Mesenchymal stem cell (in vitro differentiated cells and primary cell): ENCODE data around the gene FAM151B.
"Not testable (repeated sequence)": the region's sequence is repeated elsewhere in the genome, so short reads cannot be mapped to it uniquely, and the experiment has no call there.

ENCODE experiments used
- DNase-seq: peaks from one replicate; pipeline ENCODE4 v3.0.0-alpha.2; 2013
- H2AFZ ChIP-seq: one replicate; pipeline ENCODE4 v1.6.1; 2013; ENCODE audit warnings: low read depth, mild to moderate bottlenecking, control low read depth, inconsistent platforms, low read length, moderate library complexity
- H2AK5ac ChIP-seq: 2 replicates; pipeline ENCODE4 v1.6.1; 2013; ENCODE audit warnings: low read length, moderate library complexity, mild to moderate bottlenecking, inconsistent platforms; ENCODE audit not compliant: severe bottlenecking
- H2BK120ac ChIP-seq: one replicate; pipeline ENCODE4 v1.6.1; 2013; ENCODE audit warnings: low read depth, mild to moderate bottlenecking, inconsistent platforms, low read length, moderate library complexity
- H2BK12ac ChIP-seq, 2 experiments: one replicate each; pipeline ENCODE4 v1.6.1; 2013; ENCODE audit warnings: inconsistent platforms in 2 of 2, low read length in 2 of 2, mild to moderate bottlenecking in 2 of 2, moderate library complexity in 2 of 2, control low read depth in 1 of 2
- H2BK15ac ChIP-seq: one replicate; pipeline ENCODE4 v1.6.1; 2013; ENCODE audit warnings: mild to moderate bottlenecking, low read depth, inconsistent platforms; ENCODE audit not compliant: poor library complexity, severe bottlenecking
- H2BK5ac ChIP-seq: 2 replicates; pipeline ENCODE4 v1.6.1; 2013; ENCODE audit warnings: low read depth, mild to moderate bottlenecking, low read length, control low read depth, inconsistent platforms; ENCODE audit not compliant: poor library complexity, severe bottlenecking
- H3K14ac ChIP-seq, 2 experiments: one replicate each; pipeline ENCODE4 v1.6.1; 2013; ENCODE audit warnings: inconsistent platforms in 2 of 2, low read length in 2 of 2, control low read depth in 1 of 2, mild to moderate bottlenecking in 1 of 2, moderate library complexity in 1 of 2
- H3K18ac ChIP-seq, 2 experiments: one replicate each; pipeline ENCODE4 v1.6.1; 2013; ENCODE audit warnings: inconsistent platforms in 2 of 2, low read length in 2 of 2, control low read depth in 1 of 2, low read depth in 1 of 2, mild to moderate bottlenecking in 1 of 2
- H3K23ac ChIP-seq, 2 experiments: one replicate each; pipeline ENCODE4 v1.6.1; 2013; ENCODE audit warnings: inconsistent platforms in 2 of 2, low read length in 2 of 2, mild to moderate bottlenecking in 2 of 2, moderate library complexity in 2 of 2, control low read depth in 1 of 2
- H3K27ac ChIP-seq: 2 replicates; pipeline ENCODE4 v1.5.1; 2013; ENCODE audit warnings: mild to moderate bottlenecking, moderate library complexity, low read length, control low read depth, inconsistent platforms; ENCODE audit not compliant: poor library complexity, severe bottlenecking
- H3K27me3 ChIP-seq, 2 experiments: 2 replicates each; pipeline versions ENCODE4 v1.6.1 to v1.7.0; 2013; ENCODE audit warnings: low read length in 2 of 2, mild to moderate bottlenecking in 2 of 2, moderate library complexity in 2 of 2, control low read depth in 1 of 2, inconsistent platforms in 1 of 2; ENCODE audit not compliant: control insufficient read depth in 1 of 2, insufficient read depth in 1 of 2
- H3K36me3 ChIP-seq, 2 experiments: 2 replicates each; pipeline versions ENCODE4 v1.6.1 to v1.7.0; 2013; ENCODE audit warnings: low read length in 2 of 2, control low read depth in 1 of 2, inconsistent platforms in 1 of 2, low read depth in 1 of 2, mild to moderate bottlenecking in 1 of 2; ENCODE audit not compliant: insufficient read depth in 2 of 2, control insufficient read depth in 1 of 2
- H3K4ac ChIP-seq, 2 experiments: one replicate each; pipeline ENCODE4 v1.6.1; 2013; ENCODE audit warnings: inconsistent platforms in 2 of 2, low read length in 2 of 2, mild to moderate bottlenecking in 2 of 2, moderate library complexity in 2 of 2, control low read depth in 1 of 2, low read depth in 1 of 2
- H3K4me1 ChIP-seq: 2 replicates; pipeline ENCODE4 v1.6.1; 2013; ENCODE audit warnings: low read depth, low read length, control low read depth; ENCODE audit not compliant: control insufficient read depth, insufficient read depth
- H3K4me2 ChIP-seq: 2 replicates; pipeline ENCODE4 v1.6.1; 2013; ENCODE audit warnings: low read length, mild to moderate bottlenecking, inconsistent platforms; ENCODE audit not compliant: poor library complexity, severe bottlenecking
- H3K4me3 ChIP-seq, 2 experiments: 2 replicates each; pipeline versions ENCODE4 v1.5.1 to v1.7.0; 2013; ENCODE audit warnings: low read length in 2 of 2, mild to moderate bottlenecking in 2 of 2, control low read depth in 1 of 2, low read depth in 1 of 2; ENCODE audit not compliant: insufficient read depth in 1 of 2
- H3K79me1 ChIP-seq: replicated peaks from 2 replicates; pipeline ENCODE4 v1.6.1; 2013; ENCODE audit warnings: mild to moderate bottlenecking, control low read depth, low read length, inconsistent platforms; ENCODE audit not compliant: poor library complexity, severe bottlenecking
- H3K9ac ChIP-seq: 2 replicates; pipeline ENCODE4 v1.7.0; 2013; ENCODE audit warnings: mild to moderate bottlenecking, low read length, moderate library complexity
- H3K9me3 ChIP-seq: 2 replicates; pipeline ENCODE4 v1.7.0; 2013; ENCODE audit warnings: mild to moderate bottlenecking, low read length; ENCODE audit not compliant: control insufficient read depth
- H4K8ac ChIP-seq: one replicate; pipeline ENCODE4 v1.6.1; 2013; ENCODE audit warnings: inconsistent platforms, mild to moderate bottlenecking, low read length, moderate library complexity
- H4K91ac ChIP-seq: one replicate; pipeline ENCODE4 v1.6.1; 2013; ENCODE audit warnings: mild to moderate bottlenecking, low read length, inconsistent platforms
- WGBS: methylation state at CpG from one replicate; pipeline ENCODE4 v1.1.7; 2013; ENCODE audit warnings: mixed read lengths; 5-methylcytosine and 5-hydroxymethylcytosine counted together

FAM151B gene

GRCh38 chr5:80579050-80579449 is 91.2 kb downstream of the FAM151B start:
- no peak overlapping the region for H3K4ac ChIP-seq
- H3K18ac ChIP-seq: no peak overlapping the region
- no peak for DNase-seq
- H4K91ac ChIP-seq: no peak overlapping the region
- H2AFZ ChIP-seq: no peak overlapping the region
- H3K23ac ChIP-seq: no peak overlapping the region
- WGBS: 90% methylated on average over 2 of the region's 2 CpGs
- H3K14ac ChIP-seq: no peak overlapping the region
- H3K9ac ChIP-seq: no peak overlapping the region
- no peak overlapping the region for H2BK12ac ChIP-seq
- H3K4me2 ChIP-seq: no peak overlapping the region
- no peaks in the 10 kb centered on the region for H3K36me3 ChIP-seq
- H2AK5ac ChIP-seq: no peak overlapping the region
- no peak overlapping the region for H3K4me3 ChIP-seq
- H3K4me1 ChIP-seq: no peaks in the 10 kb centered on the region
- peaks cover 0 to 31% of the 10 kb centered on the region in 2 experiments for H3K27me3 ChIP-seq
- H3K27ac ChIP-seq: no peak overlapping the region
- peaks cover 2% of the 10 kb centered on the region for H3K9me3 ChIP-seq
- no peak overlapping the region for H2BK5ac ChIP-seq
- H3K79me1 ChIP-seq: no peaks in the 10 kb centered on the region
- no peak overlapping the region for H2BK120ac ChIP-seq
- H2BK15ac ChIP-seq: no peak overlapping the region
- no peak overlapping the region for H4K8ac ChIP-seq

GRCh38 chr5:80580291-80580690 is 92.4 kb downstream of the FAM151B start:
- H3K14ac ChIP-seq, H3K36me3 ChIP-seq, H3K4me1 ChIP-seq, H2BK15ac ChIP-seq, H3K4me3 ChIP-seq, H2BK120ac ChIP-seq, H2AFZ ChIP-seq, H3K18ac ChIP-seq, DNase-seq, H3K9me3 ChIP-seq, H3K79me1 ChIP-seq, H3K27ac ChIP-seq, H3K4ac ChIP-seq, H2BK5ac ChIP-seq, H3K23ac ChIP-seq, H4K8ac ChIP-seq, H4K91ac ChIP-seq, H3K9ac ChIP-seq, H2AK5ac ChIP-seq, H3K4me2 ChIP-seq, H2BK12ac ChIP-seq: not testable (repeated sequence)
- WGBS: no CpG with 5 or more reads among the region's 3 CpGs
- H3K27me3 ChIP-seq: peaks cover 0 to 18% of the 10 kb centered on the region in 2 experiments

GRCh38 chr5:80584770-80585169 is 96.9 kb downstream of the FAM151B start:
- Histone ChIP-seq H3K14ac (no peak overlapping the region), H3K18ac (no peak overlapping the region)
- WGBS: 94% methylated on average over 6 of the region's 6 CpGs

GRCh38 chr5:80588858-80589540 is 101.1 kb downstream of the FAM151B start:
- no peaks in the 10 kb centered on the region for H3K27me3 ChIP-seq
- no peak overlapping the region for H2BK12ac ChIP-seq
- H4K8ac ChIP-seq: no peak overlapping the region
- 68% methylated on average over 4 of the region's 8 CpGs for WGBS
- no peak overlapping the region for H4K91ac ChIP-seq
- no peak overlapping the region for H3K9ac ChIP-seq
- H3K4me1 ChIP-seq: peaks cover 5% of the 10 kb centered on the region
- H3K4me3 ChIP-seq: no peak overlapping the region
- H2BK5ac ChIP-seq: no peak overlapping the region
- H2AK5ac ChIP-seq: no peak overlapping the region
- H2AFZ ChIP-seq: no peak overlapping the region
- no peak overlapping the region for H3K27ac ChIP-seq
- H3K79me1 ChIP-seq: no peaks in the 10 kb centered on the region
- H3K23ac ChIP-seq: no peak overlapping the region
- H3K9me3 ChIP-seq: no peaks in the 10 kb centered on the region
- H3K4ac ChIP-seq: no peak overlapping the region
- no peak overlapping the region for H3K18ac ChIP-seq
- no peaks in the 10 kb centered on the region for H3K36me3 ChIP-seq
- no peak for DNase-seq
- no peak overlapping the region for H3K4me2 ChIP-seq
- H2BK120ac ChIP-seq: no peak overlapping the region
- no peak overlapping the region for H3K14ac ChIP-seq
- H2BK15ac ChIP-seq: no peak overlapping the region

More at GRCh38 chr5:80584770-80585169, 96.9 kb downstream of the FAM151B start:
- no peak overlapping the region for H3K4me3 ChIP-seq
- H2BK120ac ChIP-seq: no peak overlapping the region
- H2BK15ac ChIP-seq: no peak overlapping the region
- no peak for DNase-seq
- H3K9ac ChIP-seq: no peak overlapping the region
- no peaks in the 10 kb centered on the region for H3K9me3 ChIP-seq
- no peak overlapping the region for H4K8ac ChIP-seq
- H2BK5ac ChIP-seq: no peak overlapping the region
- no peaks in the 10 kb centered on the region for H3K79me1 ChIP-seq
- H2AFZ ChIP-seq: no peak overlapping the region
- no peak overlapping the region for H2AK5ac ChIP-seq
- H3K23ac ChIP-seq: no peak overlapping the region
- no peaks in the 10 kb centered on the region for H3K27me3 ChIP-seq
- H4K91ac ChIP-seq: no peak overlapping the region
- no peaks in the 10 kb centered on the region for H3K36me3 ChIP-seq
- no peaks in the 10 kb centered on the region for H3K4me1 ChIP-seq
- H3K4ac ChIP-seq: no peak overlapping the region
- no peak overlapping the region for H2BK12ac ChIP-seq
- no peak overlapping the region for H3K27ac ChIP-seq
- H3K4me2 ChIP-seq: no peak overlapping the region
